Non-pigmented ciliary epithelial cell (primary cell): ENCODE results near the gene GPR119.
"Not testable (repeated sequence)": the region's sequence is repeated elsewhere in the genome, so short reads cannot be mapped to it uniquely, and the experiment has no call there.

Experiments used
- DNase-seq: peaks from one replicate; pipeline ENCODE4 v3.0.0-alpha.2; 2010; ENCODE audit warnings: low read depth

Gene GPR119

DNA sequence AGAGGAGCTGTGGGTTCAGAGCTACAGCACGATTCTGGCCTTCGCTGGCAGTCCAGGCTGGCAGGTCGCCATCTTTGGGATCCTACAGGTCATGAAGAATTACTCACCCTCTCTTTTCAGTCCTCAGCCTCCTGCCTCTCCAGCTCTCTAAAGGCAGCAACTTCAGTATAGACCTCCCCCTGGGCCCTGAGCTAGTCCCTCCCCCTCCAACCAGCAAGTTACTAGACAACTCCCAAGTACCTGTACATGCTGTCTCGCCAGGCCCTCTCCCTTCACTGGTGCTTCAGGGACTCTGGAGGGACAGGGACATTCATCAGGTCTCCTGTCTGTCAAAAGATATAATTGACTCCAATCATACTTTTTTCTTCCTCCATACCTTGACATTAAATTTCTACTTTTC lies at the start of gene GPR119:
TSS of gene GPR119 (minus strand) at position 155 of the 400 bp plus-strand sequence. CDS start 227 bp downstream, outside the sequence.
- no peak for DNase-seq

GRCh38 chrX:130429236-130429635 lies 43.8 kb upstream of the GPR119 start:
- DNase-seq, result not testable (repeated sequence)

GRCh38 chrX:130426531-130426930 lies 41.1 kb upstream of the GPR119 start:
- DNase-seq, result no peak

GRCh38 chrX:130419263-130419662 lies 33.8 kb upstream of the GPR119 start:
- no peak for DNase-seq

DNA sequence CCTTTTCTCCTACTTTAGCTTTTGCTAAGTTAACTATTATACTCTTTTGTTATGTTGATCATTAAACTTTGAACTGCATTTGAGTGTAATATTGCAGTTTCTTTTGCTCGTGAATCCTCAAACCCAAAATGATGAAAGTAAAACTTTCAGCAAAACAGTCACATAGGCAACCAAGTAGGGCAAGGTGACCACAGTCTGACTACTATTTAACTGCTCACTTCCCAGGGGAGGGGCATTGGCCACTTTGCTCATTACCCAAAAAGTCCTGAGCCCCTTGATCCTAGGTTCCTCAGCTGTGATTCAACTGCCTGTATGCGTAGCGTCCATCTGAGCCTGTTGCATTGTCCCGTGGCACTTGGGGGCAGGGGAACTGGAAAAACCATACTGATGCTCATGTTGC lies 33.3 kb upstream of the GPR119 start:
- DNase-seq, result no peak

DNA sequence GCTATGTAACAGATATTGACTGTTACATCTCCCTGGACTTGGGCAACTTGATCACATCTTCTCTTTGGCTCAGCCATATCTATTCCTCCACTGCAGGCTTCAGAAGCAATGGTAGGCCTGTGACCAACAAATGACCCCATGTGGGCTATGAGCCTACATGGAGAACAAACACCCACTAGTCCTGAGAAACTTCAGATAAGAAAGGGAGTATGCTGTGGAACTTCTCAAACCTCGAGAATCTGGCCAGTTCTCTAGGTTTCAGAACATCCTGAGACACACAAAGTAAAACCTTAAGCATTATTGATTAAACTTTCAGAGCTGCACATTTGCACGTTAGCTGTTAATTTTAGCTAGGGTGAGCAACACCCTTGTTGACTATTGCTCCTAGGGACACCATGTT lies 32.6 kb upstream of the GPR119 start:
- DNase-seq, result no peak

DNA sequence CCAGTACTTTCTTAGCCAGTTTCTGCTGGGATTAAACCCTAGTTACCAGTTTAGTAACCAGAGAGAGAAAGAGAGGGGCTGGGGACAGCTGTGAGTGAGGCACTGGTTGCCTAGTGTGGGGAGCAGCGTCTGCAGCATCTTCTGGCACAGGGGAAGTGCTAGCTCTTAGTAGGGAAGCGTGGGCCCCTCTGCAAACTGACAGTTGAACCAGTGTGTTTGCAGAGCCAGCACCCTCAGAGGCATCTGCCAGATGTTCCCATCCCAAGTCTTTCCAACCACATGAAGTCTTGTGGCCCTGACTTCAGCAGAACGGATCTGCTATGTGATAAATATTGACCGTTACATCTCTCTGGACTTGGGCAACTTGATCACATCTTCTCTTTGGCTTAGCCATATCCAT lies 31.3 kb upstream of the GPR119 start:
- DNase-seq, result no peak

GRCh38 chrX:130415201-130415600 lies 29.7 kb upstream of the GPR119 start:
- no peak for DNase-seq

DNA sequence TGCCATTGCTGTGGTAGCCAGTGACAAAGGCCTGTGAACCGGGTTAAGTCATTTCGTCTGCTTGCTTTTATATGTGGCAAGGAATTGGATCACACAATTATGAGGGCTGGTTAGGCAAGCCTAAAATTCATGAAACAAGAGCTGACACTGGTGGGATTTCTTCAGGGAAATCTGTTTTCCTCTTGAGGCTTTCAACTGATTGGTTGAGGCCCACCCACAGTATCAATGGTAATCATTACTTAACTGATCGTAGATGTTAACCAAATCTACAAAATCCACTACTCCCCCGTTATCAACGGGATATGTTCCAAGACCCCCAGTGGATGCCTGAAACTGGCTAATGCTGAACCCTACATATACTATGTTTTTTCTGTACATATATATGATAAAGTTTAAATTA lies 29.3 kb upstream of the GPR119 start:
- DNase-seq, result no peak

DNA sequence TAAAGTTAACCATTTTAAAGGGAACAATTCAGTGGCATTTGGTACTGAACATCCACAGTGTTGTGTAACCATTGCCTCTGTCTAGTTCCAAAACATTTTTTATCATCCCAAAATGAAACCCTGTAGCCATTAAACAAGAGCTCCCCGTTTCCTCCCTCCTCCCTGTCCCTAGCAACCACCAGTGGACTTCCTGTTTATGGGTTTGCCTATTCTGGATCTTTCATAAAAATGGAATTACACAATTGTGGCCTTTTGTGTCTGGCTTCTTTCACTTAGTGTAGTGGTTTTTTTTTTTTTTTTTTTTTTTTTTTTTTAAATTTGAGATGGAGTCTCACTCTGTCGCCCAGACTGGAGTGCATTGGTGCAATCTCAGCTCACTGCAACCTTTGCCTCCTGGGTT lies 27.9 kb upstream of the GPR119 start:
- no peak for DNase-seq

GRCh38 chrX:130402208-130402684 lies 16.8 kb upstream of the GPR119 start:
- DNase-seq, result no peak

DNA sequence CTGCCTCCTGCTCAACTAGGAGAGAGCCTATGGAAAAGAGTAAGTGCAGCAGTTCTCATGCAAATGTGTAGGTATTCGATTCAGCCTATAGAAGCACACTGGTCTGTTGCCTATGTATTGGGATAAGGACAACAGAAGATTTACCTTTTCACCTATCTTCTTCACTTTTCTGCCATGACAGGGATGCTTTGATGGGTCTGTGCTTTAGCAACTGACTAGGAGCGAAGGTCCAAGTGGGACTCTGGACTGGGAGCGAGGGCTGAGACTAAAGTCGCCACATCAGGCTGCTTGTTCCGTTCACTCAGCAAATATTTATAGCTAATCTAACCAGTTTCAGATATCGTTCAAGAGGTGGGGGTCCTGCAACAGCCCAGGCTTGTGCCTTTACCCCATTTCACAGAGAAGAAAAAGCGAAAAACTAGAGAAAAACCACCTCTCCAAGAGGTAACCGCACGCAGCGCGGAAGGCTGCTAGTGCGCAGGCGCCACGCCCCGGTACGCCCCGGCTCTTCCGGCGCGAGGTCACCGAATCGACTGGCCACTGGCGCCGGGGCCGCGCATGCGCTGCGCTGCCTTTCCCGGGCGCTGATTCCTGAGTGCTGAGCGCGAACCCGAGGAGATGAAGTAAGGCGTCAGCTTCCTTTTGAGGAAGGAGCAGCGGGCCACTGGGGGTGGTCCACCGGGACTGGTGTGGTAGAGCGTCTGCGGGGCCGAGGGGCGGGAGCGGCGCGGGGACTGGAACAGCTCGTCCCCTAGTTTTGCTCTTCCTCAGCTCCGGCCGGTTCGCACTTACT lies 16.1 kb upstream of the GPR119 start, which contains the start of gene RBMX2:
TSS of gene RBMX2 (plus strand) at position 573 of the 793 bp plus-strand sequence. CDS start at position 619, 46 bp downstream.
- DNase-seq, result no peak

DNA sequence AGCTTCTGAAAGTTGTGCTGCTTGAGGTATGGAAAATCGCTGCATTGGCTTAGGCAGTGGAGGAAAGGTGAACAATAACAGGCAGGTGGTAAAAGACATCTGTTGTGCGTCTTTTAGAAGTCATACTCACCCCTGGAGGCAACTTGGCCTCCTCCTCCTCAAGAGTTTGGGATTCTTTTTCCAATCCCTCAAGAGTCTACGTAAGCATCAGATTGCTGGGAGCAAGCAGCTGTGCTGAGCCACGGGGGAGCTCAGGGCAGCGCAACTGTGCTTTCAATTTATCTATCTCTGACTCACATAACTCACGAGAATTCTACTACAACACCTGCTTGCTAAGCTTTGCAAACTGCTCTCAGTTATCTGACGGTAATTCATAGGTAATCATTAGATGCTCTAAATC lies 9.9 kb upstream of the GPR119 start:
- no peak for DNase-seq

GRCh38 chrX:130393451-130394074 lies 8.1 kb upstream of the GPR119 start:
- no peak for DNase-seq

DNA sequence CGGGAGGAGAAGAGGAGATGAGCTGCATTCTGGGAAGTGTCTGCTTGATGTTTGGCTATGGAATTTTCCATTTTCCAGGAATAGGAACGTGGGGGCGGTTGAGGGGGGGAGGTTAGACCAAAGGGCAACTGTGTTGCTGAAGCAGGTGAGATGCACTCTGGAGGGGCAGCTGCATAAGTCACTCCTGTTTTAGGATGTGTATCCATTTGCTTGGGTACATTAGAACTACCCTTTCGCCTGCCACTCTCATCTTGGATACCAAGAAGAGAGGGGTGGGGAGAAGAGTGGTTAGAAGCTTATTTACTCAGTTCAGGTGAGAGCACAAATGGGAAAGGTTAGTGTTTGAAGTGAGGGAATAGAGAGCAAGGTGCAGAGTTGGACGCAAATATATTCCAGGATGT lies 934 bp upstream of the GPR119 start:
- DNase-seq, result no peak

GRCh38 chrX:130378024-130378669 lies 7.3 kb downstream of the GPR119 start:
- no peak for DNase-seq

GRCh38 chrX:130376077-130376476 lies 9.4 kb downstream of the GPR119 start:
- DNase-seq, result no peak

GRCh38 chrX:130352050-130352449 lies 33.4 kb downstream of the GPR119 start:
- not testable (repeated sequence) for DNase-seq

DNA sequence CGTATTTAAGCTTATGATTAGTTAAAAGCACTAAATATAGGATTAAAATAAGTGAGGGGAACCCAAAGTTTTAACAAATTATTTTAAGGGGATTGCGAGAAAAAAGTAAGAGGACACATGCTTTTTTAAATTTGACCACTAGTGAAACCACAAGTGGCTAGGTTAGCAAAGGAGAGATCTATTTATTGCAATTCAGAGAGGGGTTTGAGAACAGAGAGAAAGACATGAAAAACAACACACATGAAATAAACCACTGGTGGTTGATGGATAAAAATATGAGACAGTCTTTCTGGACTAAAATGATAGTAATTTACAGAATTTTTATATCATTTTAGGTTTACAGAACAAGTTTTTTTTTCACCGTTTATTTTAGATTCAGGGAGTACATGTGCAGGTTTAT lies 33.9 kb downstream of the GPR119 start:
- no peak for DNase-seq

DNA sequence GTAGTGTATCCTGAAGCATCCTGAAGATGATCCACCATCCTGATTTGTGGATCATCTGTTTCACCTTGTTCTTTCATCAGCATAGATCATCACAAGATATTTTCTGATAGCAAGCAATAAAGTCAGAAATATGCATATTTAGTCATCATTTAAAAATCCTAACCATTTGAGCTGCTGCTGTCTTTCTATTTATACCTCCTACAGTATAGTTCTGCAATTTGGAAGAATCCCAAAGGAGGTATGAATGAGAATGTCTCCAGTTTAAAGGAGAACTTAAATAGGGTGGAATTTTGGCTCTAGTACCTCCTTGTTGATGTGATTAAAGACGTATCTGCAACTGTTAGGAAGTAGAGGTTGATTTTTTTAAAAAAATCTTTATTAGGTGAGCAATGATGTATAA lies 38.2 kb downstream of the GPR119 start:
- DNase-seq, result peak; percentile 6

DNA sequence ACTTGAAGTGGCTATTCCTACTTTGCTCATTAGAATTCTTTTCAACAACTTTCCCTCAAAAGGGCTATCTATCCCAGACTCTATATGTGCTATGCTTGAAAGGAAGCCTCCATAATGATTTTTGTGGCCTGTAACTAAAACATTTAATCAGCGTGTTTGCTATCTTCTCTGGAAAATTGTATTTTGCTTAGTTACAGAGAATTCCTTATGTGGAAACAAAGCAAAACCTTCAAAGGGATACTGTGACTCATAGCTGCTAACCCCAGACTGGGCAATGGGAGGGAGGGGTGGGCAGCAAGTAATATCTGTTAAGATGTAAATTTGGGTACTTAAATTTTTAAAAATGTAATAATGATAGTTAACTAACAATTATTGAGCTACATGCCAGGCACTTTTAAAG lies 42.1 kb downstream of the GPR119 start:
- DNase-seq, result no peak

GRCh38 chrX:130340271-130340670 lies 45.2 kb downstream of the GPR119 start:
- no peak for DNase-seq
